Measurements from ENCODE around the gene MAP2K2. TPM values are rescaled to one million over a fixed set of nuclear protein-coding genes. Genes with fewer than 3 reads are reported as not detected.

Gene MAP2K2
- total and polyA plus RNA-seq, 9 of the 15 experiments (the other 6 are each of a cell fraction or from before 2014, with no cell fraction given) = 1.0 to 151 (median 58.3) TPM

DNA sequence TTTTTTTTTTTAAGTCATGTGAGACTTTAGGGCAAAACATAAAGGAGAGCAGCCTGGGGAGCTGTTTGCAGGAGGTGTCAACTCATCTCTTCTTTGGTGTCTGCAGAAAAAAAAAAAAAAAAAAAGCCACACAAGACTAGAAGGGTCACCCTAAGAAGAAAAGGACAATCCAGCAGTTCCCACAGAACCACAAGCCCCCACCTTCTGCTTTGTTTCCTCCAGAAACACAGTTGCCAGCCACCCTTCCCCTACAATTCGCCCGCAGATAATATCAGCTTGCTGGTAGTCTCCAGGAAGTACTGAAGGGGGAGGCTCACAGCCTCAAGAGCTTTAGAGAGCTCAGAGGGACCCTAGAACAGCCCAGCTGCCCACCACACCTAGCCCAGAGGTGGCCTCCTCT is 34.9 kb downstream of the MAP2K2 start (continued):
- TF ChIP-seq TAF15 (IDR thresholded peaks at IDR 0.05; ENCODE audit: low read depth, low read length) (no peak), PTRF (tag; IDR thresholded peaks at IDR 0.05) (no peak), BRCA1 (IDR thresholded peaks at IDR 0.05) (no peak), BRCA1 (CRISPR knock-in tag; IDR thresholded peaks at IDR 0.05) (no peak), NONO (IDR thresholded peaks at IDR 0.05; ENCODE audit: low read depth in 2 of 2, low read length in 1 of 2) (no peak), SMARCB1 (IDR thresholded peaks at IDR 0.05; ENCODE audit: insufficient read length, low read depth) (no peak), ATF6 (CRISPR knock-in tag; IDR thresholded peaks at IDR 0.05) (no peak), SIN3A (IDR thresholded peaks at IDR 0.05; ENCODE audit: borderline replicate concordance in 2 of 2, control insufficient read depth in 1 of 2, low read depth in 2 of 2, low read length in 2 of 2) (no peak), NFIX (CRISPR knock-in tag; IDR thresholded peaks at IDR 0.05; ENCODE audit: low read depth) (no peak), GABPB1 (CRISPR knock-in tag; IDR thresholded peaks at IDR 0.05) (no peak), EP400 (IDR thresholded peaks at IDR 0.05) (no peak), U2AF1 (optimal IDR thresholded peaks at IDR 0.05; ENCODE audit: low read depth, low read length) (no peak), FOS (IDR thresholded peaks at IDR 0.05; ENCODE audit: extremely low read depth, insufficient read length) (no peak), MAZ (CRISPR knock-in tag; conservative IDR thresholded peaks at IDR 0.05 in 1 of 2, IDR thresholded peaks at IDR 0.05 in 1 of 2) (0 out of 4 replicates have a peak, but pooled peaks of 1 of the 2 experiments have one; percentile 25), ZNF668 (CRISPR knock-in tag; IDR thresholded peaks at IDR 0.05) (no peak), RNF2 (IDR thresholded peaks at IDR 0.05) (peak; percentile 29; the same call in 1 of the 2 replicates)
- TF ChIP-seq, protein P1, sequence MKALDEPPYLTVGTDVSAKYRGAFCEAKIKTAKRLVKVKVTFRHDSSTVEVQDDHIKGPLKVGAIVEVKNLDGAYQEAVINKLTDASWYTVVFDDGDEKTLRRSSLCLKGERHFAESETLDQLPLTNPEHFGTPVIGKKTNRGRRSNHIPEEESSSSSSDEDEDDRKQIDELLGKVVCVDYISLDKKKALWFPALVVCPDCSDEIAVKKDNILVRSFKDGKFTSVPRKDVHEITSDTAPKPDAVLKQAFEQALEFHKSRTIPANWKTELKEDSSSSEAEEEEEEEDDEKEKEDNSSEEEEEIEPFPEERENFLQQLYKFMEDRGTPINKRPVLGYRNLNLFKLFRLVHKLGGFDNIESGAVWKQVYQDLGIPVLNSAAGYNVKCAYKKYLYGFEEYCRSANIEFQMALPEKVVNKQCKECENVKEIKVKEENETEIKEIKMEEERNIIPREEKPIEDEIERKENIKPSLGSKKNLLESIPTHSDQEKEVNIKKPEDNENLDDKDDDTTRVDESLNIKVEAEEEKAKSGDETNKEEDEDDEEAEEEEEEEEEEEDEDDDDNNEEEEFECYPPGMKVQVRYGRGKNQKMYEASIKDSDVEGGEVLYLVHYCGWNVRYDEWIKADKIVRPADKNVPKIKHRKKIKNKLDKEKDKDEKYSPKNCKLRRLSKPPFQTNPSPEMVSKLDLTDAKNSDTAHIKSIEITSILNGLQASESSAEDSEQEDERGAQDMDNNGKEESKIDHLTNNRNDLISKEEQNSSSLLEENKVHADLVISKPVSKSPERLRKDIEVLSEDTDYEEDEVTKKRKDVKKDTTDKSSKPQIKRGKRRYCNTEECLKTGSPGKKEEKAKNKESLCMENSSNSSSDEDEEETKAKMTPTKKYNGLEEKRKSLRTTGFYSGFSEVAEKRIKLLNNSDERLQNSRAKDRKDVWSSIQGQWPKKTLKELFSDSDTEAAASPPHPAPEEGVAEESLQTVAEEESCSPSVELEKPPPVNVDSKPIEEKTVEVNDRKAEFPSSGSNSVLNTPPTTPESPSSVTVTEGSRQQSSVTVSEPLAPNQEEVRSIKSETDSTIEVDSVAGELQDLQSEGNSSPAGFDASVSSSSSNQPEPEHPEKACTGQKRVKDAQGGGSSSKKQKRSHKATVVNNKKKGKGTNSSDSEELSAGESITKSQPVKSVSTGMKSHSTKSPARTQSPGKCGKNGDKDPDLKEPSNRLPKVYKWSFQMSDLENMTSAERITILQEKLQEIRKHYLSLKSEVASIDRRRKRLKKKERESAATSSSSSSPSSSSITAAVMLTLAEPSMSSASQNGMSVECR (CRISPR knock-in tag; IDR thresholded peaks at IDR 0.05) = no peak
- TF ChIP-seq, protein P2, sequence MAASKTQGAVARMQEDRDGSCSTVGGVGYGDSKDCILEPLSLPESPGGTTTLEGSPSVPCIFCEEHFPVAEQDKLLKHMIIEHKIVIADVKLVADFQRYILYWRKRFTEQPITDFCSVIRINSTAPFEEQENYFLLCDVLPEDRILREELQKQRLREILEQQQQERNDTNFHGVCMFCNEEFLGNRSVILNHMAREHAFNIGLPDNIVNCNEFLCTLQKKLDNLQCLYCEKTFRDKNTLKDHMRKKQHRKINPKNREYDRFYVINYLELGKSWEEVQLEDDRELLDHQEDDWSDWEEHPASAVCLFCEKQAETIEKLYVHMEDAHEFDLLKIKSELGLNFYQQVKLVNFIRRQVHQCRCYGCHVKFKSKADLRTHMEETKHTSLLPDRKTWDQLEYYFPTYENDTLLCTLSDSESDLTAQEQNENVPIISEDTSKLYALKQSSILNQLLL (CRISPR knock-in tag; IDR thresholded peaks at IDR 0.05; ENCODE audit: borderline replicate concordance) = no peak
- TF ChIP-seq, protein P3, sequence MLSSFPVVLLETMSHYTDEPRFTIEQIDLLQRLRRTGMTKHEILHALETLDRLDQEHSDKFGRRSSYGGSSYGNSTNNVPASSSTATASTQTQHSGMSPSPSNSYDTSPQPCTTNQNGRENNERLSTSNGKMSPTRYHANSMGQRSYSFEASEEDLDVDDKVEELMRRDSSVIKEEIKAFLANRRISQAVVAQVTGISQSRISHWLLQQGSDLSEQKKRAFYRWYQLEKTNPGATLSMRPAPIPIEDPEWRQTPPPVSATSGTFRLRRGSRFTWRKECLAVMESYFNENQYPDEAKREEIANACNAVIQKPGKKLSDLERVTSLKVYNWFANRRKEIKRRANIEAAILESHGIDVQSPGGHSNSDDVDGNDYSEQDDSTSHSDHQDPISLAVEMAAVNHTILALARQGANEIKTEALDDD (IDR thresholded peaks at IDR 0.05) = no peak
